Kidney epithelial cell (primary cell): ENCODE data around the gene AP3B2. TPM values are rescaled to one million over a fixed set of nuclear protein-coding genes. Genes with fewer than 3 reads are reported as not detected.

Source experiments
- DNase-seq: peaks from one replicate; pipeline ENCODE4 v3.0.0-alpha.2; 2010; ENCODE audit warnings: low read depth
- H3K27me3 ChIP-seq: 2 replicates; pipeline ENCODE4 v1.6.0; 2011; ENCODE audit warnings: low read length; ENCODE audit not compliant: control insufficient read depth, insufficient read depth
- H3K36me3 ChIP-seq: 2 replicates; pipeline ENCODE4 v1.5.1; 2011; ENCODE audit warnings: low read length; ENCODE audit not compliant: control insufficient read depth, insufficient read depth
- H3K4me3 ChIP-seq: 2 replicates; pipeline ENCODE4 v1.5.1; 2011; ENCODE audit warnings: low read depth, mild to moderate bottlenecking, control low read depth, low read length
- CTCF ChIP-seq: IDR thresholded peaks from 2 replicates; pipeline ENCODE4 v1.5.1; 2011; ENCODE audit warnings: mild to moderate bottlenecking, moderate library complexity, low read length, control low read depth, inconsistent platforms; ENCODE audit not compliant: insufficient read depth, poor library complexity, severe bottlenecking
- total RNA-seq: library from RNA; depleted of rRNA; stranded (reverse); fragments of >200 nt; gene quantifications from 2 replicates; pipeline ENCODE4 v1.2.3, GENCODE V29; 2015

AP3B2 gene
- total RNA-seq, 1 donor from 2014 or later: 0.54 TPM

- Histone ChIP-seq H3K4me3 (no peak overlapping the region), H3K27me3 (peaks cover 30% of the 10 kb centered on the region), H3K36me3 (no peaks in the 10 kb centered on the region)
- TF ChIP-seq CTCF: no peak
- DNase-seq: no peak
Observed at GRCh38 chr15:82641129-82641798, 68.4 kb downstream of the AP3B2 start.

- no peak overlapping the region for H3K4me3 ChIP-seq
- H3K36me3 ChIP-seq: no peaks in the 10 kb centered on the region
- H3K27me3 ChIP-seq: peaks cover 26% of the 10 kb centered on the region
- TF ChIP-seq CTCF: no peak
- no peak for DNase-seq
Observed at GRCh38 chr15:82640672-82641071, 69.0 kb downstream of the AP3B2 start.

GRCh38 chr15:82635798-82636197 is 73.9 kb downstream of the AP3B2 start:
- Histone ChIP-seq H3K4me3 (no peak overlapping the region), H3K36me3 (no peaks in the 10 kb centered on the region), H3K27me3 (peaks cover 10% of the 10 kb centered on the region)
- no peak for DNase-seq
- no peak for TF ChIP-seq CTCF

GRCh38 chr15:82630033-82630432 is 79.6 kb downstream of the AP3B2 start:
- Histone ChIP-seq H3K36me3 (no peaks in the 10 kb centered on the region), H3K4me3 (no peak overlapping the region), H3K27me3 (no peaks in the 10 kb centered on the region)
- no peak for DNase-seq
- no peak for TF ChIP-seq CTCF

- no peak overlapping the region for H3K4me3 ChIP-seq
- no peaks in the 10 kb centered on the region for H3K36me3 ChIP-seq
- no peak for TF ChIP-seq CTCF
- H3K27me3 ChIP-seq: no peaks in the 10 kb centered on the region
- DNase-seq: no peak
Observed at GRCh38 chr15:82625136-82625535, 84.5 kb downstream of the AP3B2 start.

GRCh38 chr15:82624438-82624837 is 85.2 kb downstream of the AP3B2 start:
- no peak for DNase-seq
- H3K27me3 ChIP-seq: no peaks in the 10 kb centered on the region
- H3K4me3 ChIP-seq: no peak overlapping the region
- no peaks in the 10 kb centered on the region for H3K36me3 ChIP-seq
- no peak for TF ChIP-seq CTCF
